Kidney (tissue), 14 donors: ENCODE measurements around the gene UNC13A. TPM values are rescaled to one million over a fixed set of nuclear protein-coding genes. Genes with fewer than 3 reads are reported as not detected.
"Not testable (repeated sequence)": the region's sequence is repeated elsewhere in the genome, so short reads cannot be mapped to it uniquely, and the experiment has no call there.

Experiments used
- DNase-seq, 5 donors: peaks; one replicate each; pipeline ENCODE4 v3.0.0-alpha.2; 2013 to 2020
- FAIRE-seq: peaks from 2 replicates; lab custom pipeline; 2012; peaks lifted over from hg19 to GRCh38; lab: Jason Lieb, UNC
- H3K27ac ChIP-seq, 2 donors: one replicate each; pipeline ENCODE4 v1.7.0; 2013; ENCODE audit warnings: low read depth in 2 of 2, low read length in 2 of 2, inconsistent platforms in 1 of 2
- H3K27me3 ChIP-seq: one replicate; pipeline ENCODE4 v1.7.1; 2013; ENCODE audit warnings: low read length, inconsistent platforms; ENCODE audit not compliant: control insufficient read depth, insufficient read depth
- H3K36me3 ChIP-seq, 3 donors: one replicate each; pipeline versions ENCODE4 v1.7.0 to v1.7.1; 2013; ENCODE audit warnings: low read length in 3 of 3, control low read depth in 1 of 3, inconsistent platforms in 1 of 3; ENCODE audit not compliant: insufficient read depth in 3 of 3, control insufficient read depth in 2 of 3
- H3K4me1 ChIP-seq, 3 donors: one replicate each; pipeline versions ENCODE4 v1.7.0 to v1.7.1; 2013; ENCODE audit warnings: low read length in 3 of 3, inconsistent platforms in 1 of 3, low read depth in 1 of 3; ENCODE audit not compliant: control insufficient read depth in 2 of 3, insufficient read depth in 2 of 3
- H3K4me3 ChIP-seq, 3 donors: one replicate each; pipeline versions ENCODE4 v1.7.0 to v1.8.1; 2013; ENCODE audit warnings: low read length in 3 of 3, control low read depth in 1 of 3, inconsistent platforms in 1 of 3
- H3K9ac ChIP-seq, 3 donors: one replicate each; pipeline versions ENCODE4 v1.7.0 to v1.7.1; 2013; ENCODE audit warnings: low read length in 3 of 3, control low read depth in 1 of 3, inconsistent platforms in 1 of 3
- H3K9me3 ChIP-seq, 3 donors: one replicate each; pipeline versions ENCODE4 v1.7.0 to v1.7.1; 2013; ENCODE audit warnings: low read length in 3 of 3, control low read depth in 1 of 3, inconsistent platforms in 1 of 3; ENCODE audit not compliant: control insufficient read depth in 2 of 3, insufficient read depth in 1 of 3
- intact Hi-C: fragments of 100-400 bp; cut with DNase I; formaldehyde crosslinking; loops from one replicate; pipeline ENCODE4 v1.11.1; 2022
- polyA plus RNA-seq: library from polyadenylated mRNA; stranded (reverse); fragments of 350-450 nt; fragmentation: Illumina TruSeq; extraction: RNeasy Lipid Tissue Mini Kit (QIAGEN cat#74804); gene quantifications from one replicate; pipeline ENCODE4 v1.2.3, GENCODE V29; 2014; ENCODE audit warnings: low read depth, low replicate concordance; ENCODE audit not compliant: insufficient read depth
- total RNA-seq: library from RNA; stranded (reverse); fragmentation: NEBNext Ultra II Directional; extraction: Animal tissue kit (Norgen Biotek cat#: 25700); gene quantifications from one replicate; pipeline ENCODE4 v1.2.1, GENCODE V29; 2021
- TF ChIP-seq, protein P1 (sequence below): IDR thresholded peaks from 3 replicates; pipeline ENCODE4 v1.5.1; 2012; ENCODE audit warnings: mild to moderate bottlenecking, moderate library complexity, borderline replicate concordance; ENCODE audit not compliant: insufficient read depth; ENCODE audit errors: extremely low read depth
- donor health status: control.
- donor health status: control.
- donor health status: control.
- donor health status: control.
- donor health status: control.
- donor health status: DM: yes; HTN: yes; CAD: no.
- donor health status: Normal renal cell carcinoma (clear cell type).

Gene UNC13A
- total and polyA plus RNA-seq, 2 donors from 2014 or later: 0.06 to 2.2 TPM

DNA sequence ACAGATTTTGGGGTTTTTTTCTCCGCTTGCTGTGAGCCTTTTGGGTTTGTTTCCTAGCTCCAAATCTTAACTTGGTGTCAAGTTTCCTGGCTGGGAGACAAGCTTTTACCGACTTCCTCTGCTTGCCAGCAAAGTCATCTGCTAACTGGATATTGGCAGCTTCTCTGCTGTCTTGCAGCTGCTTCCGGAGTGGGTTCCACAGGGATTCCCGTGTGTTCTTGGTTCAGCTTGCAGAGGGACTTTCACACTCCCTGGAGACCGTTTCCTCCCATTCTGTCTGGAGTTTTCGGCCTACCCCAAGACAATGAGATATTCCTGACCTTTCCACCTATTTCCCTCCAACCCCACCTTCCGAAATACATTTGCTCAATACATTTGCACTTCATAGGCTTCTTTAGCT lies 134.9 kb downstream of the UNC13A start:
- TF ChIP-seq, protein P1, sequence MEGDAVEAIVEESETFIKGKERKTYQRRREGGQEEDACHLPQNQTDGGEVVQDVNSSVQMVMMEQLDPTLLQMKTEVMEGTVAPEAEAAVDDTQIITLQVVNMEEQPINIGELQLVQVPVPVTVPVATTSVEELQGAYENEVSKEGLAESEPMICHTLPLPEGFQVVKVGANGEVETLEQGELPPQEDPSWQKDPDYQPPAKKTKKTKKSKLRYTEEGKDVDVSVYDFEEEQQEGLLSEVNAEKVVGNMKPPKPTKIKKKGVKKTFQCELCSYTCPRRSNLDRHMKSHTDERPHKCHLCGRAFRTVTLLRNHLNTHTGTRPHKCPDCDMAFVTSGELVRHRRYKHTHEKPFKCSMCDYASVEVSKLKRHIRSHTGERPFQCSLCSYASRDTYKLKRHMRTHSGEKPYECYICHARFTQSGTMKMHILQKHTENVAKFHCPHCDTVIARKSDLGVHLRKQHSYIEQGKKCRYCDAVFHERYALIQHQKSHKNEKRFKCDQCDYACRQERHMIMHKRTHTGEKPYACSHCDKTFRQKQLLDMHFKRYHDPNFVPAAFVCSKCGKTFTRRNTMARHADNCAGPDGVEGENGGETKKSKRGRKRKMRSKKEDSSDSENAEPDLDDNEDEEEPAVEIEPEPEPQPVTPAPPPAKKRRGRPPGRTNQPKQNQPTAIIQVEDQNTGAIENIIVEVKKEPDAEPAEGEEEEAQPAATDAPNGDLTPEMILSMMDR: no peak
- no peaks in the 10 kb centered on the region for H3K36me3 ChIP-seq
- H3K9me3 ChIP-seq: no peaks in the 10 kb centered on the region
- intact Hi-C loops: no loop called here
- FAIRE-seq (no peak), DNase-seq (peak in 3 of 5 donors; percentile 22 to 78 (median 24))
- peak overlapping the region in 1 of 2 donors; percentile 54 for H3K27ac ChIP-seq
- peaks cover 0 to 6% (median 0%) of the 10 kb centered on the region in 3 donors for H3K4me1 ChIP-seq
- H3K4me3 ChIP-seq: no peak overlapping the region
- H3K9ac ChIP-seq: no peak overlapping the region
- no peaks in the 10 kb centered on the region for H3K27me3 ChIP-seq

DNA sequence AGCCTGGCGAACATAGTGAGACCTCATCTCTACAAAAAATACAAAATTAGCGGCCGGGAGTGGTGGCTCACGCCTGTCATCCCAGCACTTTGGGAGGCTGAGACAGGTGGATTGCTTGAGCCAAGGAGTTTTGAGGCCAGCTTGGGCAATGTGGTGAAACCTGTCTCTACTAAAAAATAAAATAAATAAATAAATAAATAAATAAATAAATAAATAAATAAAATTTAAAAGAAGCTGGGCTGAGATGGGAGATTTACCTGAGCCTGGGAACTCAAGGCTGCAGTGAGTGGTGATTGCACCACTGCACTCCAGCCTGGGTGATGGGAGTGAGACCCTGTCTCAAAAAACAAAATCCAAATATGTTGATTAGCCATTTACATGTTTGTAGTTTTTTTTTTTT lies 135.4 kb downstream of the UNC13A start:
- DNase-seq, H3K36me3 ChIP-seq, H3K4me1 ChIP-seq, H3K4me3 ChIP-seq, H3K27ac ChIP-seq, H3K27me3 ChIP-seq, intact Hi-C loops, FAIRE-seq, H3K9ac ChIP-seq, H3K9me3 ChIP-seq: not testable (repeated sequence)

Other genes starting within 250 kb of the UNC13A start
- 0.13 TPM for gene TMEM221, start 239.7 kb downstream of the UNC13A start, total RNA-seq
- gene TMEM221, start 239.7 kb downstream of the UNC13A start, polyA plus RNA-seq: not detected
- not detected for gene NXNL1, start 227.4 kb downstream of the UNC13A start, total RNA-seq
- not detected for gene NXNL1, start 227.4 kb downstream of the UNC13A start, polyA plus RNA-seq
- 21.9 TPM for gene SLC27A1, start 217.8 kb downstream of the UNC13A start, total RNA-seq
- gene SLC27A1, start 217.8 kb downstream of the UNC13A start, polyA plus RNA-seq: 16.9 TPM
- 75.5 TPM for gene PGLS, start 176.7 kb downstream of the UNC13A start, total RNA-seq
- gene PGLS, start 176.7 kb downstream of the UNC13A start, polyA plus RNA-seq: 105 TPM
- 66.2 TPM for gene COLGALT1, start 132.7 kb downstream of the UNC13A start, total RNA-seq
- gene COLGALT1, start 132.7 kb downstream of the UNC13A start, polyA plus RNA-seq: 23.6 TPM
- gene MAP1S, start 31.1 kb upstream of the UNC13A start, total RNA-seq: 56.1 TPM
- 25.2 TPM for gene MAP1S, start 31.1 kb upstream of the UNC13A start, polyA plus RNA-seq
- gene FCHO1, start 63.1 kb upstream of the UNC13A start, total RNA-seq: 5.9 TPM
- gene FCHO1, start 63.1 kb upstream of the UNC13A start, polyA plus RNA-seq: 0.52 TPM
- gene B3GNT3, start 106.8 kb upstream of the UNC13A start, total RNA-seq: 36.2 TPM
- gene B3GNT3, start 106.8 kb upstream of the UNC13A start, polyA plus RNA-seq: 2.0 TPM
- gene INSL3, start 133.2 kb upstream of the UNC13A start, total RNA-seq: not detected
- gene INSL3, start 133.2 kb upstream of the UNC13A start, polyA plus RNA-seq: not detected
- 30.8 TPM for gene JAK3, start 159.6 kb upstream of the UNC13A start, total RNA-seq
- 3.5 TPM for gene JAK3, start 159.6 kb upstream of the UNC13A start, polyA plus RNA-seq
- gene RPL18A, start 171.6 kb upstream of the UNC13A start, total RNA-seq: 1,282 TPM
- 1,707 TPM for gene RPL18A, start 171.6 kb upstream of the UNC13A start, polyA plus RNA-seq
- gene SLC5A5, start 183.6 kb upstream of the UNC13A start, total RNA-seq: 0.16 TPM
- gene SLC5A5, start 183.6 kb upstream of the UNC13A start, polyA plus RNA-seq: not detected
- 59.5 TPM for gene CCDC124, start 244.7 kb upstream of the UNC13A start, total RNA-seq
- gene CCDC124, start 244.7 kb upstream of the UNC13A start, polyA plus RNA-seq: 120 TPM